HEK293 (cell line): ENCODE data around the gene LZTR1.

Source experiments
- CTCF ChIP-seq: fragments of 450-650 bp; formaldehyde crosslinking; IDR thresholded peaks from 2 replicates; pipeline ENCODE4 v1.5.1; 2016; ENCODE audit warnings: missing biosample characterization, missing genetic modification characterization
- ELK4 ChIP-seq: IDR thresholded peaks from 2 replicates; pipeline ENCODE4 v1.6.1; 2011; ENCODE audit warnings: mild to moderate bottlenecking, low read depth, low read length, borderline replicate concordance
- TRIM28 ChIP-seq: IDR thresholded peaks from 2 replicates; pipeline ENCODE4 v1.6.1; 2011; ENCODE audit warnings: low read length, control low read depth, borderline replicate concordance
- ZNF670 ChIP-seq: fragments of 450-650 bp; formaldehyde crosslinking; IDR thresholded peaks from 2 replicates; pipeline ENCODE4 v1.5.1; 2016; ENCODE audit warnings: missing biosample characterization, missing genetic modification characterization, low read depth
- ZNF777 ChIP-seq: fragments of 450-650 bp; formaldehyde crosslinking; IDR thresholded peaks from 2 replicates; pipeline ENCODE4 v1.5.1; 2017; ENCODE audit warnings: missing biosample characterization, missing genetic modification characterization, borderline replicate concordance
- TF ChIP-seq, protein P1 (sequence below): fragments of 450-650 bp; formaldehyde crosslinking; IDR thresholded peaks from 2 replicates; pipeline ENCODE4 v1.5.1; 2017; ENCODE audit warnings: missing biosample characterization, mild to moderate bottlenecking, missing genetic modification characterization, moderate library complexity

GRCh38 chr22:20943104-20943933 lies 38.8 kb upstream of the LZTR1 start:
- TF ChIP-seq CTCF (tag by site-specific recombination) (no peak), ELK4 (no peak), ZNF777 (tag by site-specific recombination) (no peak), TRIM28 (no peak), ZNF670 (tag by site-specific recombination) (no peak)
- TF ChIP-seq, protein P1, sequence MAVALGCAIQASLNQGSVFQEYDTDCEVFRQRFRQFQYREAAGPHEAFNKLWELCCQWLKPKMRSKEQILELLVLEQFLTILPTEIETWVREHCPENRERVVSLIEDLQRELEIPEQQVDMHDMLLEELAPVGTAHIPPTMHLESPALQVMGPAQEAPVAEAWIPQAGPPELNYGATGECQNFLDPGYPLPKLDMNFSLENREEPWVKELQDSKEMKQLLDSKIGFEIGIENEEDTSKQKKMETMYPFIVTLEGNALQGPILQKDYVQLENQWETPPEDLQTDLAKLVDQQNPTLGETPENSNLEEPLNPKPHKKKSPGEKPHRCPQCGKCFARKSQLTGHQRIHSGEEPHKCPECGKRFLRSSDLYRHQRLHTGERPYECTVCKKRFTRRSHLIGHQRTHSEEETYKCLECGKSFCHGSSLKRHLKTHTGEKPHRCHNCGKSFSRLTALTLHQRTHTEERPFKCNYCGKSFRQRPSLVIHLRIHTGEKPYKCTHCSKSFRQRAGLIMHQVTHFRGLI (tag by site-specific recombination) = no peak
